ENCODE measurements around the gene MPP2.

Gene MPP2

GRCh38 chr17:43881758-43882505, 25.4 kb downstream of the MPP2 start:
- WGBS, 2 experiments (ENCODE audit: insufficient coverage in 2 of 2): 94 to 96% methylated on average over 15 to 22 of the region's 27 CpGs
- Histone ChIP-seq H3K9me3 (ENCODE audit: control insufficient read depth, low read length) (no peaks in the 10 kb centered on the region), H3K27ac (ENCODE audit: low read depth, low read length, severe bottlenecking) (no peak overlapping the region), H3K4me3 (ENCODE audit: extremely low read depth, insufficient read depth, low read length, poor library complexity, severe bottlenecking) (no peak overlapping the region), H3K4me1 (ENCODE audit: control insufficient read depth, insufficient read depth, low read length, poor library complexity, severe bottlenecking) (no peaks in the 10 kb centered on the region), H3K36me3 (ENCODE audit: control insufficient read depth, insufficient read depth, low read length) (no peaks in the 10 kb centered on the region)

GRCh38 chr17:43881181-43881580, 26.2 kb downstream of the MPP2 start:
- H3K4me1 ChIP-seq (ENCODE audit: control insufficient read depth, insufficient read depth, low read length, poor library complexity, severe bottlenecking): no peaks in the 10 kb centered on the region
- no peaks in the 10 kb centered on the region for H3K36me3 ChIP-seq (ENCODE audit: control insufficient read depth, insufficient read depth, low read length)
- H3K9me3 ChIP-seq (ENCODE audit: control insufficient read depth, low read length): no peaks in the 10 kb centered on the region
- 89 to 95% methylated on average over 11 to 12 of the region's 12 CpGs for WGBS, 2 experiments (ENCODE audit: insufficient coverage in 2 of 2)
- H3K27ac ChIP-seq (ENCODE audit: low read depth, low read length, severe bottlenecking): no peak overlapping the region
- no peak overlapping the region for H3K4me3 ChIP-seq (ENCODE audit: extremely low read depth, insufficient read depth, low read length, poor library complexity, severe bottlenecking)

DNA sequence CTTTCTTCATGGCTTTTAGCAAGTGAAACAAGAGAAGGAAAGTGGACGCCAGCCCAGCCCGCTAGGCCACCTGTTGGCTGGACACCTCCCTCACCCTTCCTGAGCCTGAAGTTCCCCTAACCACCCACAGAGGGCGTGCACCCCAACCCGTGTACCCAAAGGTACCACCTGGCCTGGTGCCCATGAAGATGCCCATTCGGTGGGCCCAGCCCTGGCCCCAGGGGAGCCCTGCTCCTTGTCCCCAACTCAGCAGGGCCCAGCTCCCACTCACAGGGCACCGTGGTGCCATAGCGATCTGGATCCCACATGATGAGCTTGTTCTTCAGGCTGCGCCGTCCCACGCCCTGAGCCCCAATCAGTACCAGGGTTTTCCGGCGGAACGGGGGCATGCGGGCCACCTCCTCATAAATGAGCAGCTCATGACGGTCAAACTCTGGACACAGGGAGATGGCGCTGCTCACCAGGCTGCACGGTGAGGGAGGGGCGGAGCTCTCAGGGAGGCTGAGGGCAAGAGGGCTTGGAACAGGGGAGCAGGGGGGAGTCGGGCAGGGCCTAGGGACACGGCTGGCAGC, 26.8 kb downstream of the MPP2 start:
- Histone ChIP-seq H3K4me1 (ENCODE audit: control insufficient read depth, insufficient read depth, low read length, poor library complexity, severe bottlenecking) (no peaks in the 10 kb centered on the region), H3K4me3 (ENCODE audit: extremely low read depth, insufficient read depth, low read length, poor library complexity, severe bottlenecking) (no peak overlapping the region), H3K27ac (ENCODE audit: low read depth, low read length, severe bottlenecking) (no peak overlapping the region), H3K9me3 (ENCODE audit: control insufficient read depth, low read length) (no peaks in the 10 kb centered on the region), H3K36me3 (ENCODE audit: control insufficient read depth, insufficient read depth, low read length) (no peaks in the 10 kb centered on the region)
- 85 to 92% methylated on average over 13 to 20 of the region's 20 CpGs for WGBS, 2 experiments (ENCODE audit: insufficient coverage in 2 of 2)

DNA sequence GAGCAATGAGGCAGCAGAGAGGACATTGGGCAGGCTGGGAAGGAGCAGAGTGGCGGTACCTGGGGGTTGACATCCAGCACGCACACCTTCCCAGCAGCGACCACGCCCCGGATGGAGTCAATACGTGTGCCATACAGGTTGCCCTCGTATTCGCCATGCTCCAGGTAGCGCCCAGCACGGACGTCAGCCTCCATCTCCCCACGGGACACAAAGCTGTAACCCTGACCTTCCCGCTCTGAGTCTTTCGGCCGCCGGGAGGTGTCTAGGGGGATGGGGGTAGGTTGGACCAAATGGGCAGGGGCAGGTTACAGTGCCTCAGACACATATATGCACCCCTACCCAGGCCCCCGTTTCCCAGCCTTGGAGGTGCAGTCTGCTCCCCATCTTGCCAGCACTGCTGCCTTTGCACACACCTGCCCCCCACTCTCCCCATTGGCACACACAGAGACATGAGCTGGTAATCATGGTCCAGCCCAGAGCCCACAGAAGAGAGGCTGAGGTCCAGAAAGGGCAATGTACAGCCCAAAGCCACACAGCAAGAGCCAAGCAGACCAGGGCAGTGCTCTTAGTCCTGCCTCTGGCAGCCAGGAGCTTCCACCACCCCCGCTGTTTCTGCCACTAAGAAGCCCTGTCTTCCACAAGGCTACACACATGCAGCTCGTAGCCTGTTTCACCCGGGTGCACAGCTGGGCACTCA, 27.5 kb downstream of the MPP2 start:
- WGBS, 2 experiments (ENCODE audit: insufficient coverage in 2 of 2): 89 to 91% methylated on average over 15 to 18 of the region's 20 CpGs
- Histone ChIP-seq H3K36me3 (ENCODE audit: control insufficient read depth, insufficient read depth, low read length) (no peaks in the 10 kb centered on the region), H3K9me3 (ENCODE audit: control insufficient read depth, low read length) (no peaks in the 10 kb centered on the region), H3K4me1 (ENCODE audit: control insufficient read depth, insufficient read depth, low read length, poor library complexity, severe bottlenecking) (no peaks in the 10 kb centered on the region), H3K27ac (ENCODE audit: low read depth, low read length, severe bottlenecking) (no peak overlapping the region), H3K4me3 (ENCODE audit: extremely low read depth, insufficient read depth, low read length, poor library complexity, severe bottlenecking) (no peak overlapping the region)

DNA sequence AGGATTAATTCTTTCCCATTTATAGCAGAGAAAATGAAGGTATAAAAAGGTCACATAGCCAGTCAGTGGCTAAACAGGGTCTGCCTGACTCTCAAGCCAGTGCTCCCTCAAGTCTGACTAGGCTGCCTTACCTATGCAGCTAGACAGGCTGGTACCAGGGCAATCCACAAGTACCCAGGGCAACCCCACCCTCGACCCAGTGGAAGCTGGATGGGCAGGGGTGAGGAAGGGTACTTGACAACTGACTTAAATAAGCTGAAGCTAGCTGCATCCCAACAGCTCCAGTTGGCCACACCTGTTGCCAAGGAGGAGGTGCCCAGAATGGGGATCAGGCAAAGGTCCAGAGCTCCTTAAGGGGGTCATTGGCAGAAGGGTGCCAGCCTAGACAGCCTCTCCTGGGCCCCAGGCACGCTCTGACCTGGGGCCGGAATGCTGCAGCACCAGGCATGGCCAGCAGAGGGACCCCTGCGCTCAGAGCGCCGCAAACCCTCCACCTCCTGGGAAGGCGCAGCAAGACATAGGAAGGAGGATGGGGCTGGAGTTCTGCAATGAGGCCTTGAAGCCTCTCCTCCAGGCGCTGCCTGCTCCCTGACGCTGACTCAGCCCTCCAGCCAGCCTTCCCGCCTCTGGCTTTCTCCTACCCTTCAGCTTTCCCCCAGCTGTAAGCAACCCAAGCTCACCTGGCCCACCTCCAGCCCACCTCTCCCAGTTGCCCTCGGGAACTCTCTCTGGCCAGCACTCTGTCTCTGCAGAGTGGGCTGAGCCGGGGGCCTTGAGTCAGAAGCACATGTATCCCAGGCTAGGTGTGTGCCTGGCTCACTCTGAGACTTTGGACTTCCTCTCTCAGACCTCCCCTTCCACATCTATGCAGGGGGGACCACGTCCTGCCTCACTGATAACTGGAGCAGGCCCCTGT, 28.8 kb downstream of the MPP2 start:
- Histone ChIP-seq H3K36me3 (ENCODE audit: control insufficient read depth, insufficient read depth, low read length) (no peaks in the 10 kb centered on the region), H3K4me3 (ENCODE audit: extremely low read depth, insufficient read depth, low read length, poor library complexity, severe bottlenecking) (no peak overlapping the region), H3K9me3 (ENCODE audit: control insufficient read depth, low read length) (no peaks in the 10 kb centered on the region), H3K27ac (ENCODE audit: low read depth, low read length, severe bottlenecking) (no peak overlapping the region), H3K4me1 (ENCODE audit: control insufficient read depth, insufficient read depth, low read length, poor library complexity, severe bottlenecking) (no peaks in the 10 kb centered on the region)
- WGBS, 2 experiments (ENCODE audit: insufficient coverage in 2 of 2): 21 to 47% methylated on average over 7 to 12 of the region's 13 CpGs

GRCh38 chr17:43877451-43878155, 29.7 kb downstream of the MPP2 start:
- H3K4me1 ChIP-seq (ENCODE audit: control insufficient read depth, insufficient read depth, low read length, poor library complexity, severe bottlenecking): no peaks in the 10 kb centered on the region
- no peaks in the 10 kb centered on the region for H3K9me3 ChIP-seq (ENCODE audit: control insufficient read depth, low read length)
- H3K27ac ChIP-seq (ENCODE audit: low read depth, low read length, severe bottlenecking): no peak overlapping the region
- WGBS, 2 experiments (ENCODE audit: insufficient coverage in 2 of 2): 93 to 99% methylated on average over 7 to 8 of the region's 10 CpGs
- no peak overlapping the region for H3K4me3 ChIP-seq (ENCODE audit: extremely low read depth, insufficient read depth, low read length, poor library complexity, severe bottlenecking)
- no peaks in the 10 kb centered on the region for H3K36me3 ChIP-seq (ENCODE audit: control insufficient read depth, insufficient read depth, low read length)

DNA sequence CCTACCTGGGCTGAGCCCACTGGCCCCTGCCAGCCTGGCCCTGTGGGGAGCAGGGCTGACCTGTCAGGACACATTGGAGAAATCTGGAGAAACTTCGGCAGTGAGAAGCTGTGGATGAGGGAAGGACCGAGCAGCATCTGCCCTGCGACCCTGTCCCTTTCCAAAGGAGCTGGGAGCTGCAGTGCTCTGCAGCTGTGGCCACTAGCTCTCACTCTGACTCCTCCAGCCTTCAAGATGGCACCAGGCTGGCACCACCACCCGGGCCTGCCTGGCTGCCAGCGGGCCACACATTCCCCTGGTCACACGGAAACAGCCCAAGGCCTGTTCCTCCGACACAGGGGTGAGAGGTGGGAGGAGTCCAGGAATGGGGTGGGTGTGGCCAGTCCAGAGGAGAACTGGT, 30.3 kb downstream of the MPP2 start:
- Histone ChIP-seq H3K9me3 (ENCODE audit: control insufficient read depth, low read length) (no peaks in the 10 kb centered on the region), H3K4me3 (ENCODE audit: extremely low read depth, insufficient read depth, low read length, poor library complexity, severe bottlenecking) (no peak overlapping the region), H3K4me1 (ENCODE audit: control insufficient read depth, insufficient read depth, low read length, poor library complexity, severe bottlenecking) (no peaks in the 10 kb centered on the region), H3K27ac (ENCODE audit: low read depth, low read length, severe bottlenecking) (no peak overlapping the region), H3K36me3 (ENCODE audit: control insufficient read depth, insufficient read depth, low read length) (no peaks in the 10 kb centered on the region)
- WGBS, 2 experiments (ENCODE audit: insufficient coverage in 2 of 2): 93 to 100% methylated on average over 4 to 5 of the region's 7 CpGs

- no peak overlapping the region for H3K4me3 ChIP-seq (ENCODE audit: extremely low read depth, insufficient read depth, low read length, poor library complexity, severe bottlenecking)
- H3K27ac ChIP-seq (ENCODE audit: low read depth, low read length, severe bottlenecking): no peak overlapping the region
- 75% methylated on average over 1 of the region's 3 CpGs; no CpG with 5 or more reads in 1 of the 2 experiments for WGBS, 2 experiments (ENCODE audit: insufficient coverage in 2 of 2)
- no peaks in the 10 kb centered on the region for H3K9me3 ChIP-seq (ENCODE audit: control insufficient read depth, low read length)
- no peaks in the 10 kb centered on the region for H3K4me1 ChIP-seq (ENCODE audit: control insufficient read depth, insufficient read depth, low read length, poor library complexity, severe bottlenecking)
- H3K36me3 ChIP-seq (ENCODE audit: control insufficient read depth, insufficient read depth, low read length): no peaks in the 10 kb centered on the region
Measured at GRCh38 chr17:43875476-43876147, 31.7 kb downstream of the MPP2 start.

DNA sequence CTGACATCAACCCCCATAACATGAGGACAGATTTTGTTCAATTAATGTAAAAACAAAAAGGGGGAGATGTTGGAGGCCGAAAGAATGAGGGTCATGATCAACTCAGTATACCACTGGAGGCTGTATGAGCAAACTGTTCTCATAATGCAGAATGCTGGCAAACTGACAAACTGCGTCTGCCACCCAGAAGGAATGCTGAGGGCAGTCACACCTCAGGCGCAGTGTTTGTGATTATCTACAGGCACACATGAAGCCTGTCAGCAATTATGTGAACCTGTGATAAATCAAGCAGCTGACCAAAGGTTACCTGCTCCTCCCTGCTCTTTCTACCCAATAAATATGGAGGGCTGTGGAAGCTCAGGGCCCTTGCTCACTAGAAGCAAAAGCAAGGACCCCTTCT, 33.0 kb downstream of the MPP2 start:
- Histone ChIP-seq H3K9me3 (ENCODE audit: control insufficient read depth, low read length) (no peaks in the 10 kb centered on the region), H3K36me3 (ENCODE audit: control insufficient read depth, insufficient read depth, low read length) (no peaks in the 10 kb centered on the region), H3K4me3 (ENCODE audit: extremely low read depth, insufficient read depth, low read length, poor library complexity, severe bottlenecking) (no peak overlapping the region), H3K27ac (ENCODE audit: low read depth, low read length, severe bottlenecking) (no peak overlapping the region), H3K4me1 (ENCODE audit: control insufficient read depth, insufficient read depth, low read length, poor library complexity, severe bottlenecking) (no peaks in the 10 kb centered on the region)
- WGBS, 2 experiments (ENCODE audit: insufficient coverage in 2 of 2): 90 to 96% methylated on average over 2 to 3 of the region's 3 CpGs

All from mesodermal cell (in vitro differentiated cells).